Neural progenitor cell (in vitro differentiated cells): ENCODE data around the gene DENND2A.
"Not testable (repeated sequence)": the region's sequence is repeated elsewhere in the genome, so short reads cannot be mapped to it uniquely, and the experiment has no call there.

Experiments
- EZH2 ChIP-seq: fragments of 200-600 bp; sonication (generic); IDR thresholded peaks from 2 replicates; pipeline ENCODE4 v1.6.1; 2017; ENCODE audit warnings: antibody characterized with exemption, mild to moderate bottlenecking, moderate library complexity
- EZH2phosphoT487 ChIP-seq: fragments of 200-600 bp; sonication (generic); IDR thresholded peaks from 2 replicates; pipeline ENCODE4 v1.6.1; 2017; ENCODE audit warnings: antibody characterized with exemption
- TF ChIP-seq, protein P1 (sequence below): fragments of 200-600 bp; sonication (generic); IDR thresholded peaks from 2 replicates; pipeline ENCODE4 v1.5.1; 2017; ENCODE audit warnings: antibody characterized with exemption, mild to moderate bottlenecking

DNA sequence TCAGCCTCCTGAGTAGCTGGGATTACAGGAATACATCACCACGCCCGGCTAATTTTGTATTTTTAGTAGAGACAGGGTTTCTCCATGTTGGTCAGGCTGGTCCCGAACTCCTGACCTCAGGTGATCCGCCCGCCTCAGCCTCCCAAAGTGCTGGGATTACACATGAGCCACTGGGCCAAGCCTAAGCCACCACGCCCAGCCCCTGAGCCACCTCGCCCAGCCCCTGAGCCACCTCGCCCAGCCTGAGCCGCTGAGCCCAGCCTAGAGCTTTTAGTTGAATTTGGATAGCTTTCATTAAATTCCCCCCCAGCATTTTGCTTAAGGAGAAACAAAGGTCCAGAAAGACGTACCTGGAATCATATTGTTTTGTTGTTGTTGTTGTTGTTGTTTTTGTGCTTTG lies 29.2 kb upstream of the DENND2A start:
- TF ChIP-seq, protein P1, sequence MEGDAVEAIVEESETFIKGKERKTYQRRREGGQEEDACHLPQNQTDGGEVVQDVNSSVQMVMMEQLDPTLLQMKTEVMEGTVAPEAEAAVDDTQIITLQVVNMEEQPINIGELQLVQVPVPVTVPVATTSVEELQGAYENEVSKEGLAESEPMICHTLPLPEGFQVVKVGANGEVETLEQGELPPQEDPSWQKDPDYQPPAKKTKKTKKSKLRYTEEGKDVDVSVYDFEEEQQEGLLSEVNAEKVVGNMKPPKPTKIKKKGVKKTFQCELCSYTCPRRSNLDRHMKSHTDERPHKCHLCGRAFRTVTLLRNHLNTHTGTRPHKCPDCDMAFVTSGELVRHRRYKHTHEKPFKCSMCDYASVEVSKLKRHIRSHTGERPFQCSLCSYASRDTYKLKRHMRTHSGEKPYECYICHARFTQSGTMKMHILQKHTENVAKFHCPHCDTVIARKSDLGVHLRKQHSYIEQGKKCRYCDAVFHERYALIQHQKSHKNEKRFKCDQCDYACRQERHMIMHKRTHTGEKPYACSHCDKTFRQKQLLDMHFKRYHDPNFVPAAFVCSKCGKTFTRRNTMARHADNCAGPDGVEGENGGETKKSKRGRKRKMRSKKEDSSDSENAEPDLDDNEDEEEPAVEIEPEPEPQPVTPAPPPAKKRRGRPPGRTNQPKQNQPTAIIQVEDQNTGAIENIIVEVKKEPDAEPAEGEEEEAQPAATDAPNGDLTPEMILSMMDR = not testable (repeated sequence)
- not testable (repeated sequence) for TF ChIP-seq EZH2, EZH2phosphoT487
